Small intestine (tissue), 7 donors: ENCODE data around the gene ZNF76. TPM values are rescaled to one million over a fixed set of nuclear protein-coding genes. Genes with fewer than 3 reads are reported as not detected.

Experiments used
- DNase-seq, 2 donors: peaks; one replicate each; pipeline versions ENCODE4 v3.0.0 to v3.0.0-alpha.2; 2013
- FAIRE-seq: peaks from 2 replicates; lab custom pipeline; 2012; peaks lifted over from hg19 to GRCh38; lab: Jason Lieb, UNC
- H3K27ac ChIP-seq, 3 donors: one replicate each; pipeline ENCODE4 v1.5.1; 2013; ENCODE audit warnings: low read length in 2 of 3, mild to moderate bottlenecking in 2 of 3, control low read depth in 1 of 3, inconsistent platforms in 1 of 3, low read depth in 1 of 3, moderate library complexity in 1 of 3
- H3K27me3 ChIP-seq, 3 donors: one replicate each; pipeline ENCODE4 v1.6.1; 2013; ENCODE audit warnings: low read length in 3 of 3, inconsistent platforms in 1 of 3; ENCODE audit not compliant: control insufficient read depth in 3 of 3, insufficient read depth in 3 of 3
- H3K36me3 ChIP-seq, 3 donors: one replicate each; pipeline ENCODE4 v1.6.1; 2013; ENCODE audit warnings: low read length in 3 of 3, inconsistent platforms in 1 of 3, low read depth in 1 of 3, mild to moderate bottlenecking in 1 of 3, moderate library complexity in 1 of 3; ENCODE audit not compliant: control insufficient read depth in 3 of 3, insufficient read depth in 2 of 3
- H3K4me1 ChIP-seq, 3 donors: one replicate each; pipeline ENCODE4 v1.6.1; 2013; ENCODE audit warnings: low read length in 2 of 3, inconsistent platforms in 1 of 3, low read depth in 1 of 3, mild to moderate bottlenecking in 1 of 3, moderate library complexity in 1 of 3; ENCODE audit not compliant: control insufficient read depth in 3 of 3, insufficient read depth in 2 of 3
- H3K4me3 ChIP-seq, 3 donors: one replicate each; pipeline ENCODE4 v1.5.1; 2013; ENCODE audit warnings: low read length in 3 of 3, control low read depth in 1 of 3, inconsistent platforms in 1 of 3, low read depth in 1 of 3, mild to moderate bottlenecking in 1 of 3, moderate library complexity in 1 of 3
- H3K9me3 ChIP-seq, 2 donors: one replicate each; pipeline ENCODE4 v1.6.1; 2013; ENCODE audit warnings: low read depth in 1 of 2, low read length in 1 of 2; ENCODE audit not compliant: control insufficient read depth in 2 of 2, insufficient read depth in 1 of 2
- WGBS, 3 donors: extraction: QIAGEN DNeasy Blood & Tissue Kit; methylation state at CpG; one replicate each; pipeline ENCODE4 v1.1.7; 2013; 5-methylcytosine and 5-hydroxymethylcytosine counted together
- polyA plus RNA-seq, 4 donors: library from polyadenylated mRNA; stranded (reverse) in 3 of 4; unstranded in 1 of 4; fragments of 200-250 nt in 3 of 4; fragments of 120-200 nt in 1 of 4; gene quantifications; one replicate each; pipeline versions ENCODE4 v1.2.1 to v1.2.3, GENCODE V29; 2013
- donor health status: healthy with polysubstance abuse.
- donor health status: control.
- donor health status: control.
- donor health status: Bipolar disorder and iron deficiency.
- donor health status: healthy.

Gene ZNF76
- polyA plus RNA-seq, 4 donors, result 16.2 to 33.9 (median 24.4) TPM

DNA sequence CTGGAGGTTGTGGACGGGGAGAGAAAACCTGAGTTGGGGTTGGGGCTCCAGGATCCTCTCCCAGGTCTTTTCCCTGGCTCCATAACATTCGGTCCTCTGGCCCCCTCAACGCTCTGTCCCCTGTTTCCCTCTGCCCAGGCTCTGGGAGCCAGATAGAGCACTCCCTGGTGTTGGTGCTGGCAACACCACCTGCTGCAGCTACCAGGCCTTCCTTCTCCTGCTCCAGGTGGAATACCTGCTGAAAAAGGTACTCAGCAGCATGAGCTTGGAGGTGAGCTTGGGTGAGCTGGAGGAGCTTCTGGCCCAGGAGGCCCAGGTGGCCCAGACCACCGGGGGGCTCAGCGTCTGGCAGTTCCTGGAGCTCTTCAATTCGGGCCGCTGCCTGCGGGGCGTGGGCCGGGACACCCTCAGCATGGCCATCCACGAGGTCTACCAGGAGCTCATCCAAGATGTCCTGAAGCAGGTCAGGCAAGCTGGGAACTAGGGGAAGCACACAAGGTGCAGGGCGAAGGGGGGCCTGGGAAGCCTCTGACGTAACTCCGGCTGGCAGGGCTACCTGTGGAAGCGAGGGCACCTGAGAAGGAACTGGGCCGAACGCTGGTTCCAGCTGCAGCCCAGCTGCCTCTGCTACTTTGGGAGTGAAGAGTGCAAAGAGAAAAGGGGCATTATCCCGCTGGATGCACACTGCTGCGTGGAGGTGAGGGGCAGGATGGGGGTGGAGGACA is 52.7 kb downstream of the ZNF76 start:
- H3K27me3 ChIP-seq, result no peaks in the 10 kb centered on the region
- H3K4me1 ChIP-seq, result no peaks in the 10 kb centered on the region
- H3K27ac ChIP-seq, result peak overlapping the region in 2 of 3 donors; percentile 12 to 34
- no peak for FAIRE-seq
- DNase-seq, result no peak
- WGBS, 3 donors, result 89 to 93% (median 90%) methylated on average over 19 of the region's 19 CpGs
- H3K36me3 ChIP-seq, result peaks cover 0 to 19% (median 0%) of the 10 kb centered on the region in 3 donors
- H3K9me3 ChIP-seq, result no peaks in the 10 kb centered on the region
- H3K4me3 ChIP-seq, result no peak overlapping the region

DNA sequence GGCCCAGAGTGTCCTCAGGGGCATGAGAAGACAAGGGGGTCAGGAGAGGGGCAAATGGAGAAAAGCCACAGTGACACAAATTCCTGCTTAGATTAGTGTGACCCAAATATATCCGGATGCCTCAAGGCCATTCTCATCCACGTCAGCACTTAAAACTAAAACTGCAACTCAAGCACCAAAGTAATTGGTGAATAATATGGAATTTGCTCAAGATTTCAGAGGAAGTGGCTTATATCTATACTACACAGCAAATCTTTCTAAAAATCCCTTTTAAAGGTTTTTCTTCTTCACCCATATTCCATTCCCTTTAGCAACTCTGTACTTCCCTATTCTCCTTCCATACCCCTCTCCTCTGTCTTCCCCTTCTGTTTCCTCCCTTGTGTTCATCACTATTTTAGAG is 53.3 kb downstream of the ZNF76 start:
- no peak for DNase-seq
- peaks cover 0 to 19% (median 0%) of the 10 kb centered on the region in 3 donors for H3K36me3 ChIP-seq
- FAIRE-seq, result no peak
- H3K27ac ChIP-seq, result peak overlapping the region in 1 of 3 donors; percentile 34
- H3K9me3 ChIP-seq, result no peaks in the 10 kb centered on the region
- peaks cover 0 to 5% (median 0%) of the 10 kb centered on the region in 3 donors for H3K4me1 ChIP-seq
- WGBS, 3 donors, result 40 to 63% (median 50%) methylated on average over 2 of the region's 2 CpGs
- no peaks in the 10 kb centered on the region for H3K27me3 ChIP-seq
- no peak overlapping the region for H3K4me3 ChIP-seq

DNA sequence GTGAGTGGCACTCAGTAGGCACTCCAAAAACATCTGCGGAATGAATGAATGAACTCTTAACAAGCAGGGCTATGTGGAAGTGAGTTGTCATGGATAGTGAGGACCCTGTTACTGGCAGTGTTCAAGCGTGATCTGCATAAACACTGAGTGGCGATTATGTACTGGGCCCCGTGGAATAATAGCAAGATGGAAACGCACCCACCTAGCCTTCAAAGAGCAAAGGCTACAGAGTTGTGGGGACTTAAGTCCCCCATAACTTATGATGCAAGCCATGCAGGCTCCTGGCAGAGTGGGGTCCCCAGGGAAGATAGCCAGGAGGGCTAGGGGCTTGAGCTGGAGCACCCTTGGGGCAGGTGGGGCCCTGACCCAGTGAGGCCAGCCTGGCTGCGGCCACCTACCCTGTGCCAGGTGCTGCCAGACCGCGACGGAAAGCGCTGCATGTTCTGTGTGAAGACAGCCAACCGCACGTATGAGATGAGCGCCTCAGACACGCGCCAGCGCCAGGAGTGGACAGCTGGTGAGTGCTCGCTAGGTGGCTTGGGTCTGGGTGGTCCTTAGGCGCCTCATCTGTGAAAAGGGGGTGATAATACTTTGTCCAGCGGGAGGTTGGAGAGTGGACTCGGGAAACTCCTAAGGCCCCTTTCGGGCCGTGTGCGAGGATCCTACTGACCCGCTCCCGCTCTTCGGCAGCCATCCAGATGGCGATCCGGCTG is 58.1 kb downstream of the ZNF76 start:
- peak overlapping the region in 1 of 3 donors; percentile 37 for H3K27ac ChIP-seq
- DNase-seq (no peak), FAIRE-seq (no peak)
- peak overlapping the region in 2 of 3 donors; percentile 52 to 60 for H3K4me3 ChIP-seq
- WGBS, 3 donors, result 25 to 47% (median 42%) methylated on average over 26 to 28 of the region's 28 CpGs
- H3K27me3 ChIP-seq, result no peaks in the 10 kb centered on the region
- peaks cover 0 to 17% (median 2%) of the 10 kb centered on the region in 3 donors for H3K36me3 ChIP-seq
- peaks cover 0 to 16% (median 3%) of the 10 kb centered on the region in 3 donors for H3K4me1 ChIP-seq
- no peaks in the 10 kb centered on the region for H3K9me3 ChIP-seq

DNA sequence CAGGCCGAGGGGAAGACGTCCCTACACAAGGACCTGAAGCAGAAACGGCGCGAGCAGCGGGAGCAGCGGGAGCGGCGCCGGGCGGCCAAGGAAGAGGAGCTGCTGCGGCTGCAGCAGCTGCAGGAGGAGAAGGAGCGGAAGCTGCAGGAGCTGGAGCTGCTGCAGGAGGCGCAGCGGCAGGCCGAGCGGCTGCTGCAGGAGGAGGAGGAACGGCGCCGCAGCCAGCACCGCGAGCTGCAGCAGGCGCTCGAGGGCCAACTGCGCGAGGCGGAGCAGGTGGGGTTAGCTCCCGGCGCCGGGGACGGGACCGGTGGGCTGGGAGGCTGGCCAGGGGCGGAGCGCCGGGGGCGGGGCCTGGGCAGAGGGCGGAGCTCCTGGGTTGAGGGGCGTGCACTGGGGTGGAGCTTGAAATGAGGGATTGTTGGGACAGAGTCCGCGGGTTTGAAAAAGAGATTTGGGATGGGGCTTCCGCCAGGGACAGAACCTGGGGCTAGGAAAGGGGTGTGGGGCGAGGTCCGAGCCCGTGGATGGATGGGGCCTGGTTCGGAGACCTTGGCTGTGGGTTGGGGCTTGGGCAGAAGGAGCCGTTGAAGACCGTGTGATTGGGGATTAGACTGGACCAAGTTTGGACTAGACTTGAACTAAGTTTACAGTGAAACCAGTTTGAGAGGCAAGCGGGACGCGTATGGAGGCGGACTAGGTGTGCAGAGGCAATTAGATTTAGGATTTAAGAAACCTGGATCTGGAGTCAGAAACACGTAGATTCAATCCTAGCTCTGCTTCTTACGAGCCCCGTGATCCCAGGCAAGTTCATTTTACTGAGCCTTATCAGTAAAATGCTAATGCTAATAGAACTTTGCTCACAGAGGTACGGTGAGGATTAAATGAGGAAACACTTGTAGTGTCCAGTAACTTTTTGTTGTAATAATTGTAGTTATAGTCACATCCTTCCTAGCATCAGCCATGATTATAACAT is 58.9 kb downstream of the ZNF76 start:
- no peak for FAIRE-seq

DNA sequence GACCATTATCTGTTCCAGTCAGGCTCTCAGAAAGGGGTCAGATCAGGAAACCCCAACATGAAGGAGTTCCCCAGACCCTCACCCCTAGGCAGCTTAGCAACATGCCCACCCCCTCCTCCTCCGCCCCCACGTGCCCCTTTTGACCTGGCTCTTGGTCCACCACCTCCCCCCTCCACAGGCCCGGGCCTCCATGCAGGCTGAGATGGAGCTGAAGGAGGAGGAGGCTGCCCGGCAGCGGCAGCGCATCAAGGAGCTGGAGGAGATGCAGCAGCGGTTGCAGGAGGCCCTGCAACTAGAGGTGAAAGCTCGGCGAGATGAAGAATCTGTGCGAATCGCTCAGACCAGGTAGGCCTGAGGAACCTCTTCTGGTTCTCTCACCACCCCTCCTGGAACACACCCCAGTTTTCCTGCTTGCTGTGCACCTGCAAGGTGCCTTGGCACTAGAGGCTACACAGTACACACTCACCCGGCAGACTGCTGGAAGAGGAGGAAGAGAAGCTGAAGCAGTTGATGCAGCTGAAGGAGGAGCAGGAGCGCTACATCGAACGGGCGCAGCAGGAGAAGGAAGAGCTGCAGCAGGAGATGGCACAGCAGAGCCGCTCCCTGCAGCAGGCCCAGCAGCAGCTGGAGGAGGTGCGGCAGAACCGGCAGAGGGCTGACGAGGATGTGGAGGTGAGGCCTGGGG is 60.0 kb downstream of the ZNF76 start:
- no peak overlapping the region for H3K4me3 ChIP-seq
- H3K9me3 ChIP-seq, result no peaks in the 10 kb centered on the region
- DNase-seq, result peak in 1 of 2 donors; percentile 55
- peak overlapping the region in 2 of 3 donors; percentile 25 to 60 for H3K27ac ChIP-seq
- 25 to 71% (median 38%) methylated on average over 19 to 20 of the region's 20 CpGs for WGBS, 3 donors
- no peak for FAIRE-seq
- H3K4me1 ChIP-seq, result peaks cover 0 to 16% (median 3%) of the 10 kb centered on the region in 3 donors
- no peaks in the 10 kb centered on the region for H3K27me3 ChIP-seq
- H3K36me3 ChIP-seq, result peaks cover 0 to 17% (median 2%) of the 10 kb centered on the region in 3 donors

More for the DNA sequence above, 58.9 kb downstream of the ZNF76 start:
- 18 to 33% (median 27%) methylated on average over 42 to 55 of the region's 55 CpGs for WGBS, 3 donors
- peaks cover 0 to 16% (median 3%) of the 10 kb centered on the region in 3 donors for H3K4me1 ChIP-seq
- peak overlapping the region in 2 of 3 donors; percentile 52 to 60 for H3K4me3 ChIP-seq
- DNase-seq, result peak; percentile 89 to 95
- H3K27me3 ChIP-seq, result no peaks in the 10 kb centered on the region
- peaks cover 0 to 17% (median 2%) of the 10 kb centered on the region in 3 donors for H3K36me3 ChIP-seq
- H3K9me3 ChIP-seq, result no peaks in the 10 kb centered on the region
- peak overlapping the region in 2 of 3 donors; percentile 86 to 92 for H3K27ac ChIP-seq

DNA sequence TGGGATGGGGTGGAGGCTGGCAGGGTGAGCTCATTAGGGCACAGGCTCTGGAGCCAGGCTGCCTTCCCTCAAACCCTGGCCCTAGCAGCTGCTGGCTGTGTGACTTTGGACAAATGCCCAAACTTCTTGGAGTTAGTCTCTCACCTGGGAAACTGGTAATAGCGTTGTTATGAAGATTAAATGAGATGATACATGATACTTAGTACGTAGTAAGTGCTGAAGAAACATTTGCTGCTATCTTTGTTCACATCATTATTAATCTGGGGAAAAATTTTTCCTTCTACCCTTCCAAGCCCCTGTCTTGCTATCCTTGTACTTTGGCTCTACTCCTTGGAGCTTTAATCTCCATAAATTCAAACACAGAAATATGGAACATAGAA is 60.5 kb downstream of the ZNF76 start:
- H3K36me3 ChIP-seq, result peaks cover 0 to 17% (median 2%) of the 10 kb centered on the region in 3 donors
- H3K4me1 ChIP-seq, result peaks cover 0 to 16% (median 3%) of the 10 kb centered on the region in 3 donors
- DNase-seq (no peak), FAIRE-seq (no peak)
- WGBS, 3 donors, result 22 to 71% (median 57%) methylated on average over 2 of the region's 2 CpGs
- H3K4me3 ChIP-seq, result no peak overlapping the region
- no peaks in the 10 kb centered on the region for H3K27me3 ChIP-seq
- H3K27ac ChIP-seq, result no peak overlapping the region
- no peaks in the 10 kb centered on the region for H3K9me3 ChIP-seq

DNA sequence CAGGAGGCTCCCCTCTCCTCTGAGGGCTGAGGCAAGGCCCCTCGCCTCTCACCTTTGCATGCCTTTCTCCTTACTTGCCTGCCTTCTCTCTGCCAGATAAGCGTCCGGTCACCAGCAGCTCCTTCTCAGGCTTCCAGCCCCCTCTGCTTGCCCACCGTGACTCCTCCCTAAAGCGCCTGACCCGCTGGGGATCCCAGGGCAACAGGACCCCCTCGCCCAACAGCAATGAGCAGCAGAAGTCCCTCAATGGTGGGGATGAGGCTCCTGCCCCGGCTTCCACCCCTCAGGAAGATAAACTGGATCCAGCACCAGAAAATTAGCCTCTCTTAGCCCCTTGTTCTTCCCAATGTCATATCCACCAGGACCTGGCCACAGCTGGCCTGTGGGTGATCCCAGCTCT is 61.6 kb downstream of the ZNF76 start:
- 92 to 97% (median 96%) methylated on average over 8 of the region's 8 CpGs for WGBS, 3 donors
- DNase-seq (no peak), FAIRE-seq (no peak)
- H3K4me3 ChIP-seq, result no peak overlapping the region
- H3K36me3 ChIP-seq, result peaks cover 0 to 17% (median 2%) of the 10 kb centered on the region in 3 donors
- H3K27me3 ChIP-seq, result no peaks in the 10 kb centered on the region
- no peak overlapping the region for H3K27ac ChIP-seq
- H3K9me3 ChIP-seq, result no peaks in the 10 kb centered on the region
- peaks cover 0 to 16% (median 3%) of the 10 kb centered on the region in 3 donors for H3K4me1 ChIP-seq
